NCI-H524 (cell line): ENCODE measurements around the gene CNPY4.
A peak's percentile ranks its signal among the peaks of the same experiment; 100 is the strongest.

Experiments used
- DNase-seq, 2 experiments: peaks; one replicate each; lab custom pipeline; 2025; lab: John Stamatoyannopoulos, UW

Gene CNPY4

DNA sequence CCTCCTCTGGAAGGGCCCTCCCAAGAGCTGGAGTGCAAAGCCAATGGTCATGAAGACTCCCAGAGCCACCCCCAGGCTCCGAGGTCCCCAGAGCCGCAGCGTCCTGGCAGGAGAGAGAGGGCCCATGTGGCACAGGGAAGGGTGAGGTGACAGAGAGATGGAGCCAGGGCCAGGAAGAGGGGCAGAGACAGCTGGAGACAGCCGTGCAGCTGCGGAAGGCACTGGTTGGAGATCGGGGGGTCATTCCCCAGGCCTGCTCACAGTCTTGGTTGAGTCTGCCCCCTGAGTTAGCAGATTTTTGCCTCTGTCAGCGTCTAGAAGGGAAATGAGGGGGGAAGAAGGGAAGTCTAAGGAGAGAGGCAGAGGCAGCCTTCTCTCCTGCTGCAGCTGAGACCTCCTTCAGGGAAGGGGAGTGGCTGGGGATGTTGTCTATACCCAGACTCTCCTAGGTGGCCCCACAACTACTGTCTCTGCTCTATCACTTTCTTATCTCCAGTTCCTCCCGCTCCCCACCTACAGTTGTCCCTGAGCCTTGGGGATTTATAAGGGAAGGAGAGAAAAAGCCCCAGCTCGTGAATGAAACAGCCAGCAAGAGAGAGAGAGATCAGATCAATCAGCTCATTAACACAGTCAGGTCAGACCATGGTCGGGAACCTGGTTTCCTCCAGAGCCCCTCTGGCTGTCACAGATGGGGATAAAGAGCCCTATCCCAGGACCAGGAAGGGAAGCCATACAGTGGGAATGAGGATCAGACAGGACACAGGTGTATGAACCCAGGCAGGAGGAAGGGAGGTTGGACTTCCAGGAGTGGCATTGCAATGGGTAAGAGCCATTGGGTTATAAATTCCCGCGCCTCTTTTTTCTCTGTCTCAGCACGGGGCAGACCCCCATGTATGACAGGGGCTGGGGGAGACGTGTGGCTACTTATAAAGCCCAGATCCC, 47.8 kb downstream of the CNPY4 start:
- no peak for DNase-seq

DNA sequence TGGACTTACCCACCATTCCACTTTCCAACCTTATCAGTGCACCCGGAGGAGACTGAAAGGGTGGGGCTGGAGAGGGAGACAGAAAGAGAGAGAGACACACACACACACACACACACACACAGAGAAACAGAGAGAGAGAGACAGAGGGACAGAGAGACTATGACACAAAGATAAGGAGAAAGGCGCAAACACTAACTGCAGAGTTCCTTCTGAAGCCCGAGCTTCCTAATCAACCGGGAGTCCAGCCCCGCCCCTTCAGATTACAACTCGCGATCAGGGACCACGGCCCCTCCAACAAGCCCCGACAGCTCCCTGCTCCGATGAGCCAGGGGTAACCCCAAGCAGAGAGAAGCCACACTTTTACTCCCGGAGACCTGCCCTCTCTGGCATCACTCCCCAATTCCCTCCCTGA, 48.5 kb downstream of the CNPY4 start:
- DNase-seq, result peak in 1 of 2 experiments; percentile 17

- no peak for DNase-seq
Observed at GRCh38 chr7:100169147-100169850, 49.9 kb downstream of the CNPY4 start.

DNA sequence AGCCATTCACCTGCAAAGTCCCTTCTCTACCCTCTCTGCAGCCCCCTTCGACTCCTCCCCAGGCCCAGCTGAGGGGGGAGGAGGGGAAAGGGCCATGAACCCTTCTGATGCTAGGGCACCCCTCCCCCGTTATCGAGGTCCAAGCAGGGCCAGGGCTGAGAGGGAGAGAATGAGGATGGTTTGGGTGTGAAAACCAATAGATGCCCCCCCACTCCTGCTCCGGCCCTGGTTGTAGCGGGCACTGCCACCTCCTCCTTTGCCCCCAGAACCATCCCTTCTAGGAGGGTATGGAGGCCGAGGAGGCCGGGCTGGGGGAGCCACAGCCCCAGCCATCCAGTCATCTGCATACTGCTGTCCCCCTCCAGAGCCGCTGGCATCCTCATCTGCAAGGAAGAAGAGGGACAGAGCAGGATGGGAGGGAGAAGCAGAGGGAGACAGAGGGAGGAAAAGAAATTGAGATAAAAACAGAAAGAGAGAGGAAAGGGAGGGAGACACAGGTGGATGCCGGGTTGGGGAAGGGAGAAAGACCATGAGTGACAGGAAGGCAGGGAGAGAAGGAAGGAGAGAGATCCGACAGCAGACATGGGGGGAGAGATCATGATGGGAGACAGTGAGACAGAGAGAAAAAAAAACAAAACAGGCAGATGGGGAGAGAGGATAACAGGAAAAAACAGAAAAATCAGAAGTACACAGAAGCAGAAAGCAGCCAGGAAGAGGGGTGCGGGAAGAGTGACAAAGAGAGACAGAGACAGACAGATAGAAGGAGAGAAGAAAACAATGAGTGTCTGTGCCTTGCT, 50.9 kb downstream of the CNPY4 start:
- DNase-seq, result no peak

GRCh38 chr7:100171087-100171681, 51.8 kb downstream of the CNPY4 start:
- no peak for DNase-seq

- DNase-seq, result no peak
Observed at GRCh38 chr7:100171840-100172239, 52.4 kb downstream of the CNPY4 start.

DNA sequence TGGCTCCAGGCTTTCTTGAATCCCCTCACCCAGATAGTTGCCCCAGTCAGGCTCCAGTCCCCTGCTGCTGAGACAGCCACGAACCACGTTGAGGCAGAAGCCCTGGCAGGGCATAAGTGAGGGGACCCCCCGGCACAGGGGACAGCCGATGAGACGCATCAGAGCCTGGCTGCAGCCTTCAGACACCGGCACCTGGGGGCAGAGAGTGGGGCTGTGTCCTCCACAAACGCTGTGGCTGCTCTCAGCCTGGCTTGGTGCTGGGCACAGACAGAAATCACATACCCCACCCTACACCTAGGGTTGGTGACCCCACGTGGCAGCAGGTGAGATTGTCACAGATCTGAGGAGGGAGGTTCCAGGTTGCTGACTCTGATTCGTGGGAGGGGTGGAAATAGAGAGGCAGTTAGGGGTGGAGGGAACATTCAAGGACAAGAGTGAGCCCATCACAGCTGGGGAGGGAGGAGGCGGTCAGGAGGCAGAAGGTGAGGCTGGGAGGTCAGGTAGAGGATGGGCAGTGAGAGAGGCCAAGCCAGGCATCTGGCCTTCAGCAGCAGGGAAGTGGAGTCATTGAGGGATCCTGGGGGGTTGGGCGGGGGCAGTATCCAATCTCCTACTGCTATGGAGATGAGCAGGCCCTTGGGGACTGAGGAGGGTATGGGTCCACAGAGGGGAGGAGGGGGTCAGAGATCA, 54.5 kb downstream of the CNPY4 start:
- DNase-seq, result no peak

GRCh38 chr7:100174582-100174981, 55.1 kb downstream of the CNPY4 start:
- no peak for DNase-seq
